GM20431 (cell line): ENCODE results near the gene RNF4.

Experiments
- in situ Hi-C: fragments of 300-500 bp; cut with MseI, MboI; formaldehyde crosslinking; loops from one replicate; pipeline ENCODE4 v1.15.0; 2020; ENCODE audit warnings: low sequenced_read_pairs; ENCODE audit not compliant: unreplicated experiment

Gene RNF4

GRCh38 chr4:2560167-2560566 lies 91.3 kb downstream of the RNF4 start:
- in situ Hi-C loops = no loop called here
